Kidney epithelial cell (primary cell): Measurements from ENCODE around the gene UNC13B. TPM values are rescaled to one million over a fixed set of nuclear protein-coding genes. Genes with fewer than 3 reads are reported as not detected.

Experiments used
- DNase-seq: peaks from one replicate; pipeline ENCODE4 v3.0.0-alpha.2; 2010; ENCODE audit warnings: low read depth
- H3K27me3 ChIP-seq: 2 replicates; pipeline ENCODE4 v1.6.0; 2011; ENCODE audit warnings: low read length; ENCODE audit not compliant: control insufficient read depth, insufficient read depth
- H3K36me3 ChIP-seq: 2 replicates; pipeline ENCODE4 v1.5.1; 2011; ENCODE audit warnings: low read length; ENCODE audit not compliant: control insufficient read depth, insufficient read depth
- H3K4me3 ChIP-seq: 2 replicates; pipeline ENCODE4 v1.5.1; 2011; ENCODE audit warnings: low read depth, mild to moderate bottlenecking, control low read depth, low read length
- CTCF ChIP-seq: IDR thresholded peaks from 2 replicates; pipeline ENCODE4 v1.5.1; 2011; ENCODE audit warnings: mild to moderate bottlenecking, moderate library complexity, low read length, control low read depth, inconsistent platforms; ENCODE audit not compliant: insufficient read depth, poor library complexity, severe bottlenecking
- total RNA-seq: library from RNA; depleted of rRNA; stranded (reverse); fragments of >200 nt; gene quantifications from 2 replicates; pipeline ENCODE4 v1.2.3, GENCODE V29; 2015

The UNC13B gene
- total RNA-seq, 1 donor from 2014 or later: 30.0 TPM

GRCh38 chr9:35311891-35312639 lies 150.3 kb downstream of the UNC13B start:
- no peak for TF ChIP-seq CTCF

GRCh38 chr9:35313460-35313859 lies 151.7 kb downstream of the UNC13B start:
- no peak for DNase-seq
- no peak overlapping the region for H3K4me3 ChIP-seq
- H3K36me3 ChIP-seq: no peaks in the 10 kb centered on the region
- TF ChIP-seq CTCF: no peak
- H3K27me3 ChIP-seq: no peaks in the 10 kb centered on the region

More at GRCh38 chr9:35311891-35312639, 150.3 kb downstream of the UNC13B start:
- Histone ChIP-seq H3K4me3 (no peak overlapping the region), H3K27me3 (no peaks in the 10 kb centered on the region), H3K36me3 (no peaks in the 10 kb centered on the region)
- DNase-seq: no peak

- no peak overlapping the region for H3K4me3 ChIP-seq
- no peak for TF ChIP-seq CTCF
- H3K27me3 ChIP-seq: no peaks in the 10 kb centered on the region
- DNase-seq: no peak
- no peaks in the 10 kb centered on the region for H3K36me3 ChIP-seq
Observed at GRCh38 chr9:35313916-35314315, 152.1 kb downstream of the UNC13B start.

GRCh38 chr9:35318741-35319140 lies 156.9 kb downstream of the UNC13B start:
- H3K36me3 ChIP-seq: no peaks in the 10 kb centered on the region
- TF ChIP-seq CTCF: no peak
- no peaks in the 10 kb centered on the region for H3K27me3 ChIP-seq
- no peak overlapping the region for H3K4me3 ChIP-seq
- no peak for DNase-seq

GRCh38 chr9:35322075-35322885 lies 160.5 kb downstream of the UNC13B start:
- no peak for DNase-seq
- no peak for TF ChIP-seq CTCF
- Histone ChIP-seq H3K4me3 (no peak overlapping the region), H3K36me3 (no peaks in the 10 kb centered on the region), H3K27me3 (no peaks in the 10 kb centered on the region)

- no peak for DNase-seq
- no peak for TF ChIP-seq CTCF
- H3K27me3 ChIP-seq: no peaks in the 10 kb centered on the region
Observed at GRCh38 chr9:35324966-35325365, 163.2 kb downstream of the UNC13B start.

More at GRCh38 chr9:35324966-35325365, 163.2 kb downstream of the UNC13B start:
- H3K4me3 ChIP-seq: no peak overlapping the region
- no peaks in the 10 kb centered on the region for H3K36me3 ChIP-seq
